Naive B cell (primary cell): ENCODE data around the gene ATP9A. TPM values are rescaled to one million over a fixed set of nuclear protein-coding genes. Genes with fewer than 3 reads are reported as not detected.

ENCODE experiments used
- ATAC-seq, 2 donors: fragments of 150-1000 bp; cut with Tn5 transposase; 2 replicates each; pipeline ENCODE4 v1.10.0; 2021; ENCODE audit warnings: low read depth in 2 of 2, mild to moderate bottlenecking in 2 of 2, moderate library complexity in 2 of 2
- DNase-seq: peaks from one replicate; pipeline ENCODE4 v3.0.0; 2022
- H3K27ac Mint-ChIP-seq, 6 donors: one replicate each; pipeline ENCODE4 v1.8.0; 2020 to 2022; ENCODE audit warnings: mild to moderate bottlenecking in 6 of 6, mixed read lengths in 6 of 6, moderate library complexity in 5 of 6, inconsistent platforms in 2 of 6
- H3K27me3 Mint-ChIP-seq, 3 donors: one replicate each; pipeline ENCODE4 v1.8.0; 2021 to 2022; ENCODE audit warnings: mixed read lengths in 3 of 3, mild to moderate bottlenecking in 1 of 3
- H3K36me3 Mint-ChIP-seq, 2 donors: one replicate each; pipeline ENCODE4 v1.8.0; 2020 to 2022; ENCODE audit warnings: mixed read lengths in 2 of 2, inconsistent platforms in 1 of 2, mild to moderate bottlenecking in 1 of 2
- H3K4me1 Mint-ChIP-seq, 3 donors: one replicate each; pipeline ENCODE4 v1.8.0; 2020 to 2022; ENCODE audit warnings: mixed read lengths in 3 of 3, inconsistent platforms in 1 of 3, mild to moderate bottlenecking in 1 of 3, moderate library complexity in 1 of 3
- H3K4me3 Mint-ChIP-seq, 8 donors: one replicate each; pipeline ENCODE4 v1.8.0; 2020 to 2022; ENCODE audit warnings: mild to moderate bottlenecking in 8 of 8, mixed read lengths in 8 of 8, moderate library complexity in 8 of 8, inconsistent platforms in 2 of 8
- H3K9me3 Mint-ChIP-seq, 7 donors: one replicate each; pipeline ENCODE4 v1.8.0; 2020 to 2022; ENCODE audit warnings: mixed read lengths in 7 of 7, mild to moderate bottlenecking in 5 of 7, inconsistent platforms in 2 of 7, moderate library complexity in 1 of 7
- polyA plus RNA-seq, 6 donors: library from polyadenylated mRNA; unstranded; fragments of 300-500 nt; fragmentation: Illumina TruSeq; gene quantifications; one replicate each; pipeline ENCODE4 v1.2.3, GENCODE V29; 2021; ENCODE audit warnings: low read depth in 6 of 6

Gene ATP9A
- polyA plus RNA-seq, 6 donors from 2014 or later, result 0.07 to 0.13 (median 0.10) TPM; not detected in 3

- Mint-ChIP-seq H3K4me3 (no peak overlapping the region), H3K4me1 (no peaks in the 10 kb centered on the region), H3K27me3 (peaks cover 5 to 13% (median 12%) of the 10 kb centered on the region in 3 donors), H3K36me3 (no peaks in the 10 kb centered on the region), H3K27ac (no peak overlapping the region), H3K9me3 (no peaks in the 10 kb centered on the region)
- no peak for DNase-seq
- no peak for ATAC-seq
Measured at GRCh38 chr20:51623255-51623654, 144.9 kb downstream of the ATP9A start.

DNA sequence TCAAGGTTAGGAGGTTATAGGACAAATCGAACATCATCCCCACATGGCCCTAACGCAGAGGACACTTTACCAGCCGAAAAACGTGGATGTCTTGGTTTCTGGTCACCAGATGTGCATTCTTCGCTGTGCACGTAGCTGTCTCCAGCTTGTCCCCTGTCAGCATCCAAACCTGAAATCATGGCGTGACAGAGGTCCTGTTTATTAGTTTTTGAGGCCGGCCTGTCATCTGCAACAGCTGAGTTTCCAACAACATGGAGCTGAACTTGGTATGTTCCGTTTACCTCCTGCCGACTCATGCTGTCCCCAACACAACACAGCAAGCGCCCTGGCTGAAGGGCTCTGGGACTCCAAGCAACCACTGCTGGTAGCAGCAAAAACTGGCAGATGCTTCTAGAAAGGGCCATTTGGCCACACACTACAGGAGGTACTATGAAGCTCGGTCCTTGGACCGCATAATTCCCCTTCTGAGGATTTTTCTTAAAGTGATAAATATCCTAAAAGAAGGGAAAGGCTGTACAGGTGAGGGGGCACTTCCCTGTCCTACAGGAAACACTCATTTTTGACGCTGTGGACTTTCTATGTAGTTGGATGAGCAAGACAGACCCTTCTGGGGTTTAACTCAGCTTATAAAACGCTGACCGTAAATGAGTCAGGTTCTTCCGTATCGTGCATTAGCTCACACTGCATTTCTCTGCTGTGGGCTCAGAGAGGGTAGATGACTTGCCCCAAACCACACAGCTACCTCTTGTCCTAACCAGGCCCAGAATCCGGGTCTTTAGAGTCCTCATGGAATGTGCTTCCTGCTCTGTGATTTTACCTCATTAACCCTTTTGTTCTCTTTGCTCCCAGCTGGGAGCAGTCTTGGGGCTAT, 146.0 kb downstream of the ATP9A start:
- DNase-seq (no peak), ATAC-seq (no peak)
- peaks cover 4 to 11% (median 11%) of the 10 kb centered on the region in 3 donors for H3K27me3 Mint-ChIP-seq
- H3K4me3 Mint-ChIP-seq, result no peak overlapping the region
- no peaks in the 10 kb centered on the region for H3K9me3 Mint-ChIP-seq
- H3K27ac Mint-ChIP-seq, result peak overlapping the region in 1 of 6 donors; percentile 75
- no peaks in the 10 kb centered on the region for H3K36me3 Mint-ChIP-seq
- no peaks in the 10 kb centered on the region for H3K4me1 Mint-ChIP-seq

DNA sequence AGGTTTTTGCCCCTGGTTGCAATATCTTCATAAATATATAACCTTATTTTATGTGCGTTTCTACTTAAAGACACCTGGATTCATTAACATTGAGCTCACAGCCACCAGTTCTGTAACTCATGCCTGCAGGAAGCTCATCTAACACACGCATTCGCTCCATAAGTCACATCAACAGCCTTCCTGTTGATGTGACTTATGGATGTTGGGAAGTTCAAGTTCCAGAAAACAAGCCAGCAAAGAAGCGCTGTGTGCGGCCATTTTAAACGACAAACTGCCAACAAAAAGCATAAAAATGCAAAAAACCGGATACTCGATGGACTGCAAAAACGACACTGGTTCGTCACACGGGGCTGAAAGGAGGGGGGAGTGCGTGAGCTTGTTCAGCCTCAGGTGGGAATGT, 147.8 kb downstream of the ATP9A start:
- Mint-ChIP-seq H3K27ac (no peak overlapping the region), H3K4me3 (no peak overlapping the region), H3K9me3 (no peaks in the 10 kb centered on the region), H3K4me1 (no peaks in the 10 kb centered on the region), H3K27me3 (peaks cover 0 to 11% (median 11%) of the 10 kb centered on the region in 3 donors), H3K36me3 (no peaks in the 10 kb centered on the region)
- no peak for DNase-seq
- ATAC-seq, result no peak

DNA sequence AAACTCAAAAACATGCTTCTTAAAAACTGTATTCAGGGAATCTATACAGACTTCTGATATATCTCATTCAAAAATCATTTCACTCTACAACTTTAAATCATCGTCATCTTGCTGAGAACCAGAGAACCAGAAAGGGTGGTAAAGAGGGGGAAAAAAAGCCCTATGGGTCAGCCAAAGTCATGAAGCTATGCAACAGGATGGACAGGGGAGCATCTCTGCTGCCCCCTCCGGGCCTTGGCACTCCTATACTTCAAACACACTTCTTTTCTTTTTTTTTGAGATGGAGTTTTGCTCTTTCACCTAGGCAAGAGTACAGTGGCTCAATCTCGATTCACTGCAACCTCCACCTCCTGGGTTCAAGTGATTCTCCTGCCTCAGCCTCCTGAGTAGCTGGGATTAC, 152.1 kb downstream of the ATP9A start:
- Mint-ChIP-seq H3K36me3 (no peaks in the 10 kb centered on the region), H3K27me3 (peaks cover 4 to 17% (median 11%) of the 10 kb centered on the region in 3 donors), H3K9me3 (no peaks in the 10 kb centered on the region), H3K4me1 (peaks cover 0 to 6% (median 0%) of the 10 kb centered on the region in 3 donors), H3K27ac (no peak overlapping the region), H3K4me3 (no peak overlapping the region)
- no peak for DNase-seq
- ATAC-seq, result no peak

- no peaks in the 10 kb centered on the region for H3K36me3 Mint-ChIP-seq
- peaks cover 0 to 6% (median 0%) of the 10 kb centered on the region in 3 donors for H3K4me1 Mint-ChIP-seq
- H3K27me3 Mint-ChIP-seq, result peaks cover 16 to 23% (median 22%) of the 10 kb centered on the region in 3 donors
- no peaks in the 10 kb centered on the region for H3K9me3 Mint-ChIP-seq
- peak overlapping the region in 1 of 6 donors; percentile 6 for H3K27ac Mint-ChIP-seq
- H3K4me3 Mint-ChIP-seq, result no peak overlapping the region
- DNase-seq, result no peak
- no peak for ATAC-seq
Measured at GRCh38 chr20:51614687-51615086, 153.5 kb downstream of the ATP9A start.

DNA sequence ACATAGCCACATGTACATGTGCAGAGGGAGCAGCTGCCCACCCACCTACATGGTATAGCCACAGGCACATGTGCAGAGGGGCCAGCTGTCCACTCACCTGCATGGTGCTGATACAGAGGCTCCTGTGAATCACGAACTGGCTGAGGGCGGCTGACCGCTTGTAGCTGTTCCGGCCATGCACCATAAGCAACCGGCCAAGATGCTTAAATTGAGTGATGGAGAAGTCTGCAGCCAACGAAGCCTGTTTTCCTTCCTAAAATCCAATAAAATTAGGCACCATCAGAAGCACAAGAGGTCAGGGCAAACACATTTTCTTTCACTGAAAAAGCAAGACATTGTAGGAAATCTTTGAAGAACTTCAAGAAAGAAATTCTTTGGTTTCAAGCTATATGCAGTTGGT, 154.6 kb downstream of the ATP9A start:
- no peak overlapping the region for H3K27ac Mint-ChIP-seq
- no peak for DNase-seq
- H3K27me3 Mint-ChIP-seq, result peaks cover 16 to 29% (median 24%) of the 10 kb centered on the region in 3 donors
- no peaks in the 10 kb centered on the region for H3K9me3 Mint-ChIP-seq
- ATAC-seq, result no peak
- H3K36me3 Mint-ChIP-seq, result no peaks in the 10 kb centered on the region
- peaks cover 0 to 6% (median 0%) of the 10 kb centered on the region in 3 donors for H3K4me1 Mint-ChIP-seq
- no peak overlapping the region for H3K4me3 Mint-ChIP-seq

- H3K4me1 Mint-ChIP-seq, result peaks cover 0 to 6% (median 0%) of the 10 kb centered on the region in 3 donors
- no peak overlapping the region for H3K27ac Mint-ChIP-seq
- ATAC-seq (no peak), DNase-seq (no peak)
- H3K9me3 Mint-ChIP-seq, result no peaks in the 10 kb centered on the region
- H3K36me3 Mint-ChIP-seq, result no peaks in the 10 kb centered on the region
- H3K27me3 Mint-ChIP-seq, result peaks cover 16 to 26% (median 24%) of the 10 kb centered on the region in 3 donors
- no peak overlapping the region for H3K4me3 Mint-ChIP-seq
Measured at GRCh38 chr20:51612896-51613295, 155.3 kb downstream of the ATP9A start.

- ATAC-seq, result no peak
- peaks cover 21 to 33% (median 31%) of the 10 kb centered on the region in 3 donors for H3K27me3 Mint-ChIP-seq
- H3K27ac Mint-ChIP-seq, result no peak overlapping the region
- no peak overlapping the region for H3K4me3 Mint-ChIP-seq
- H3K36me3 Mint-ChIP-seq, result no peaks in the 10 kb centered on the region
- H3K9me3 Mint-ChIP-seq, result no peaks in the 10 kb centered on the region
- peaks cover 0 to 6% (median 0%) of the 10 kb centered on the region in 3 donors for H3K4me1 Mint-ChIP-seq
- DNase-seq, result no peak
Measured at GRCh38 chr20:51611625-51611890, 156.6 kb downstream of the ATP9A start.

- Mint-ChIP-seq H3K27ac (no peak overlapping the region), H3K27me3 (peaks cover 21 to 33% (median 31%) of the 10 kb centered on the region in 3 donors)
Measured at GRCh38 chr20:51610761-51611624, 157.2 kb downstream of the ATP9A start.

GRCh38 chr20:51610111-51610510, 158.1 kb downstream of the ATP9A start:
- Mint-ChIP-seq H3K36me3 (no peaks in the 10 kb centered on the region), H3K4me3 (no peak overlapping the region), H3K27ac (no peak overlapping the region), H3K4me1 (peaks cover 0 to 6% (median 0%) of the 10 kb centered on the region in 3 donors), H3K27me3 (peaks cover 21 to 36% (median 33%) of the 10 kb centered on the region in 3 donors), H3K9me3 (no peaks in the 10 kb centered on the region)
- DNase-seq (no peak), ATAC-seq (no peak)

More at GRCh38 chr20:51610761-51611624, 157.2 kb downstream of the ATP9A start:
- ATAC-seq, result no peak
- no peak overlapping the region for H3K4me3 Mint-ChIP-seq
- no peaks in the 10 kb centered on the region for H3K9me3 Mint-ChIP-seq
- peaks cover 0 to 6% (median 0%) of the 10 kb centered on the region in 3 donors for H3K4me1 Mint-ChIP-seq
- no peaks in the 10 kb centered on the region for H3K36me3 Mint-ChIP-seq
- DNase-seq, result no peak

- H3K27me3 Mint-ChIP-seq, result peaks cover 21 to 45% (median 41%) of the 10 kb centered on the region in 3 donors
- ATAC-seq (no peak), DNase-seq (no peak)
- no peak overlapping the region for H3K4me3 Mint-ChIP-seq
- no peak overlapping the region for H3K27ac Mint-ChIP-seq
- H3K4me1 Mint-ChIP-seq, result no peaks in the 10 kb centered on the region
- no peaks in the 10 kb centered on the region for H3K36me3 Mint-ChIP-seq
- no peaks in the 10 kb centered on the region for H3K9me3 Mint-ChIP-seq
Measured at GRCh38 chr20:51609251-51609650, 158.9 kb downstream of the ATP9A start.

DNA sequence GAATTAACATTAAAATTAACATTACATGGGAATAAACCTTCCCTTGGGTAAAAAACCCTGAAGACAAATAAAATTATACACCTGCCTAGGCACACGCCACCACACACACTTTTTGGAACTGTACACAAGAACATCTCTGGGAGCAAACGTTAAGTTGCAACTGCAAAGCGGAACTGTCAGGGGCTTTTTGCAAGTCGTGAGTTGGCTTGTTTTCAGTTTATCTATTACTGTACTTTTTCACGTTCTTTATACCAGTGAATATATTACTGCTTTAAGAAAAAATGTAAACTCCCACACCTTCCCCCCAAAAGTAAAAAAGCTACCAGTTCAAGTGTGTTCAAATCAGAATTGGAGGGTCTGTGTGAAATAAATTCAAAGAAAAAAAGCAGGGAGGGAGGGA, 160.1 kb downstream of the ATP9A start:
- no peak for DNase-seq
- no peaks in the 10 kb centered on the region for H3K36me3 Mint-ChIP-seq
- H3K9me3 Mint-ChIP-seq, result no peaks in the 10 kb centered on the region
- no peaks in the 10 kb centered on the region for H3K4me1 Mint-ChIP-seq
- ATAC-seq, result no peak
- H3K27ac Mint-ChIP-seq, result no peak overlapping the region
- no peak overlapping the region for H3K4me3 Mint-ChIP-seq
- H3K27me3 Mint-ChIP-seq, result peaks cover 22 to 48% (median 37%) of the 10 kb centered on the region in 3 donors

DNA sequence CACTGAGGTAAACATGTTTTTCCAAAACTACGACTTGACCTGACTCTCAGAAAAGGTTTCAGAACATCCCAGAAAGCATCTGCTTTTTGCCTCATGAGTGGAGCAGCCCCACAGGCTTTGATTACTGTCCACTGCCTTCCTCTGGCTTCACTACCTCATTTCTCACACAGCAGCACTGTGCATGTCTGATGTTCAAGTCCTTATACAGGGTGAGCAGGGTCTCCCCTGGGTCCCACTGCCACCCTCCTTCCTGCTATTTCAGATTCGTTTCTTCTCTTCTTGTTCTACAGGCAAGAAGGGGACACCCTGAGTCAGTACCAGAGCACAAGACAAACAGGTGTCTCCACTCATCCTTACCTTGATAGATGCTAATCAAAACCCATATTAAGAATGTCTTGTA, 161.0 kb downstream of the ATP9A start:
- no peak overlapping the region for H3K4me3 Mint-ChIP-seq
- no peak overlapping the region for H3K27ac Mint-ChIP-seq
- H3K9me3 Mint-ChIP-seq, result no peaks in the 10 kb centered on the region
- H3K27me3 Mint-ChIP-seq, result peaks cover 24 to 48% (median 30%) of the 10 kb centered on the region in 3 donors
- DNase-seq (no peak), ATAC-seq (no peak)
- no peaks in the 10 kb centered on the region for H3K36me3 Mint-ChIP-seq
- no peaks in the 10 kb centered on the region for H3K4me1 Mint-ChIP-seq

GRCh38 chr20:51604851-51605250, 163.3 kb downstream of the ATP9A start:
- ATAC-seq (no peak), DNase-seq (no peak)
- H3K9me3 Mint-ChIP-seq, result no peaks in the 10 kb centered on the region
- H3K4me1 Mint-ChIP-seq, result no peaks in the 10 kb centered on the region
- no peaks in the 10 kb centered on the region for H3K36me3 Mint-ChIP-seq
- H3K27ac Mint-ChIP-seq, result no peak overlapping the region
- H3K27me3 Mint-ChIP-seq, result peaks cover 31 to 61% (median 34%) of the 10 kb centered on the region in 3 donors
- H3K4me3 Mint-ChIP-seq, result no peak overlapping the region
